Endodermal cell (in vitro differentiated cells): Measurements from ENCODE around the gene ERC1. TPM values are rescaled to one million over a fixed set of nuclear protein-coding genes. Genes with fewer than 3 reads are reported as not detected.

Experiments
- DNase-seq: peaks from one replicate; pipeline ENCODE4 v3.0.0-alpha.2; 2017
- H3K27ac ChIP-seq: 2 replicates; pipeline ENCODE4 v1.5.1; 2013; ENCODE audit warnings: mild to moderate bottlenecking, low read depth, low read length, moderate library complexity
- H3K27me3 ChIP-seq: 2 replicates; pipeline ENCODE4 v1.6.1; 2013; ENCODE audit warnings: mild to moderate bottlenecking, low read length, moderate library complexity; ENCODE audit not compliant: insufficient read depth, control insufficient read depth, poor library complexity, severe bottlenecking
- H3K36me3 ChIP-seq: 2 replicates; pipeline ENCODE4 v1.7.0; 2013; ENCODE audit warnings: mild to moderate bottlenecking, low read length, moderate library complexity; ENCODE audit not compliant: control insufficient read depth, insufficient read depth
- H3K4me1 ChIP-seq: one replicate; pipeline ENCODE4 v1.7.0; 2013; ENCODE audit warnings: low read length; ENCODE audit not compliant: control insufficient read depth, insufficient read depth
- H3K4me3 ChIP-seq: 2 replicates; pipeline ENCODE4 v1.5.1; 2013; ENCODE audit warnings: mild to moderate bottlenecking, low read length, moderate library complexity
- H3K9ac ChIP-seq: 2 replicates; pipeline ENCODE4 v1.6.1; 2013; ENCODE audit warnings: mild to moderate bottlenecking, low read length, moderate library complexity; ENCODE audit not compliant: poor library complexity, severe bottlenecking; ENCODE audit errors: extremely low read depth
- H3K9me3 ChIP-seq: 2 replicates; pipeline ENCODE4 v1.6.1; 2013; ENCODE audit warnings: mild to moderate bottlenecking, low read length, moderate library complexity; ENCODE audit not compliant: control insufficient read depth
- H3K27ac Mint-ChIP-seq: 2 replicates; pipeline ENCODE4 v1.8.0; 2020; ENCODE audit warnings: mixed read lengths
- H3K27me3 Mint-ChIP-seq: 2 replicates; pipeline ENCODE4 v1.8.0; 2021; ENCODE audit warnings: mild to moderate bottlenecking, mixed read lengths; ENCODE audit not compliant: insufficient read depth
- H3K36me3 Mint-ChIP-seq: 2 replicates; pipeline ENCODE4 v1.8.0; 2020; ENCODE audit warnings: low read depth, mixed read lengths
- H3K4me1 Mint-ChIP-seq: 2 replicates; pipeline ENCODE4 v1.8.0; 2020; ENCODE audit warnings: mixed read lengths
- H3K4me3 Mint-ChIP-seq: 2 replicates; pipeline ENCODE4 v1.8.0; 2020; ENCODE audit warnings: mild to moderate bottlenecking, moderate library complexity, mixed read lengths
- H3K9me3 Mint-ChIP-seq: 2 replicates; pipeline ENCODE4 v1.8.0; 2020; ENCODE audit warnings: mild to moderate bottlenecking, mixed read lengths
- CTCF ChIP-seq: fragments of 200-600 bp; sonication (generic); conservative IDR thresholded peaks from 2 replicates; pipeline ENCODE4 v1.5.0; 2021; ENCODE audit warnings: antibody characterized with exemption, mild to moderate bottlenecking
- WGBS, 2 experiments: methylation state at CpG; one replicate each; pipeline versions ENCODE4 v1.1.5 to v1.1.7; 2013; ENCODE audit warnings: missing lambda C conversion rate in 2 of 2, mixed read lengths in 1 of 2; ENCODE audit not compliant: insufficient coverage in 1 of 2, insufficient read length in 1 of 2; 5-methylcytosine and 5-hydroxymethylcytosine counted together
- total RNA-seq, 2 donors: library from RNA; stranded (reverse); fragmentation: NEBNext Ultra II Directional in 1 of 2; extraction: Animal tissue kit (Norgen Biotek cat#: 25700) in 1 of 2; gene quantifications; 2 replicates in 1 of 2; 3 replicates in 1 of 2; pipeline ENCODE4 v1.2.1, GENCODE V29; 2021

Gene ERC1
- total RNA-seq, 2 donors from 2014 or later: 60.6 to 159 TPM

- Mint-ChIP-seq H3K9me3 (no peaks in the 10 kb centered on the region), H3K4me3 (no peak overlapping the region), H3K4me1 (no peaks in the 10 kb centered on the region), H3K36me3 (peaks cover 48% of the 10 kb centered on the region), H3K27me3 (no peaks in the 10 kb centered on the region), H3K27ac (peak overlapping the region; percentile 38)
- H3K9ac ChIP-seq: no peak overlapping the region
- H3K4me3 ChIP-seq: no peak overlapping the region
- no peaks in the 10 kb centered on the region for H3K4me1 ChIP-seq
- TF ChIP-seq CTCF: no peak
- H3K36me3 ChIP-seq: peaks cover 18% of the 10 kb centered on the region
- WGBS, 2 experiments: 90 to 97% methylated on average over 2 to 5 of the region's 5 CpGs
- H3K27me3 ChIP-seq: no peaks in the 10 kb centered on the region
- no peak overlapping the region for H3K27ac ChIP-seq
- no peaks in the 10 kb centered on the region for H3K9me3 ChIP-seq
- no peak for DNase-seq
These were observed 28.3 kb downstream of the ERC1 start for GRCh38 chr12:1019283-1019682.

GRCh38 chr12:1020389-1020788 is 29.4 kb downstream of the ERC1 start:
- H3K4me3 Mint-ChIP-seq: no peak overlapping the region
- Histone ChIP-seq H3K36me3 (peaks cover 17% of the 10 kb centered on the region), H3K9ac (no peak overlapping the region), H3K27ac (no peak overlapping the region), H3K27me3 (no peaks in the 10 kb centered on the region), H3K4me1 (no peaks in the 10 kb centered on the region), H3K4me3 (no peak overlapping the region), H3K9me3 (no peaks in the 10 kb centered on the region)
- H3K27me3 Mint-ChIP-seq: no peaks in the 10 kb centered on the region
- H3K36me3 Mint-ChIP-seq: peaks cover 41% of the 10 kb centered on the region
- no peak for DNase-seq
- H3K27ac Mint-ChIP-seq: no peak overlapping the region
- no peaks in the 10 kb centered on the region for H3K9me3 Mint-ChIP-seq
- no peak for TF ChIP-seq CTCF
- H3K4me1 Mint-ChIP-seq: no peaks in the 10 kb centered on the region
- 96 to 100% methylated on average over 3 of the region's 3 CpGs for WGBS, 2 experiments

GRCh38 chr12:1022032-1022970 is 31.3 kb downstream of the ERC1 start:
- no peak overlapping the region for H3K9ac ChIP-seq
- Mint-ChIP-seq H3K4me1 (peaks cover 3% of the 10 kb centered on the region), H3K36me3 (peaks cover 46% of the 10 kb centered on the region), H3K9me3 (no peaks in the 10 kb centered on the region), H3K27me3 (no peaks in the 10 kb centered on the region), H3K4me3 (no peak overlapping the region), H3K27ac (no peak overlapping the region)
- no peaks in the 10 kb centered on the region for H3K4me1 ChIP-seq
- H3K27ac ChIP-seq: no peak overlapping the region
- H3K36me3 ChIP-seq: peaks cover 17% of the 10 kb centered on the region
- TF ChIP-seq CTCF: no peak
- no peak for DNase-seq
- no peaks in the 10 kb centered on the region for H3K9me3 ChIP-seq
- no peak overlapping the region for H3K4me3 ChIP-seq
- 90 to 92% methylated on average over 7 to 9 of the region's 9 CpGs for WGBS, 2 experiments
- no peaks in the 10 kb centered on the region for H3K27me3 ChIP-seq
